Choroid plexus epithelial cell (primary cell): ENCODE results near the gene FOXD1.
"Not testable (repeated sequence)": the region's sequence is repeated elsewhere in the genome, so short reads cannot be mapped to it uniquely, and the experiment has no call there.

Source experiments
- DNase-seq: peaks from one replicate; pipeline ENCODE4 v3.0.0-alpha.2; 2010; ENCODE audit warnings: low read depth
- H3K4me3 ChIP-seq: 2 replicates; pipeline ENCODE4 v1.5.1; 2011; ENCODE audit warnings: low read depth, mild to moderate bottlenecking, control low read depth, low read length, moderate library complexity
- CTCF ChIP-seq: conservative IDR thresholded peaks from 2 replicates; pipeline ENCODE4 v1.5.1; 2011; ENCODE audit warnings: low read depth, mild to moderate bottlenecking, control low read depth, inconsistent platforms, low read length, moderate library complexity

The FOXD1 gene

GRCh38 chr5:73484511-73484910, 35.9 kb upstream of the FOXD1 start:
- H3K4me3 ChIP-seq: no peak overlapping the region
- DNase-seq: no peak
- TF ChIP-seq CTCF: no peak

GRCh38 chr5:73483676-73484075, 35.1 kb upstream of the FOXD1 start:
- no peak for DNase-seq
- no peak for TF ChIP-seq CTCF

GRCh38 chr5:73482383-73483136, 34.0 kb upstream of the FOXD1 start:
- no peak for TF ChIP-seq CTCF
- DNase-seq: peak; percentile 71
- H3K4me3 ChIP-seq: no peak overlapping the region

More at GRCh38 chr5:73483676-73484075, 35.1 kb upstream of the FOXD1 start:
- no peak overlapping the region for H3K4me3 ChIP-seq

GRCh38 chr5:73480500-73480899, 31.9 kb upstream of the FOXD1 start:
- DNase-seq: no peak
- no peak for TF ChIP-seq CTCF
- H3K4me3 ChIP-seq: no peak overlapping the region

GRCh38 chr5:73472116-73472515, 23.5 kb upstream of the FOXD1 start:
- no peak for DNase-seq
- no peak for TF ChIP-seq CTCF
- no peak overlapping the region for H3K4me3 ChIP-seq

GRCh38 chr5:73471654-73472053, 23.1 kb upstream of the FOXD1 start:
- DNase-seq: no peak
- TF ChIP-seq CTCF: no peak
- no peak overlapping the region for H3K4me3 ChIP-seq

- DNase-seq: no peak
- no peak overlapping the region for H3K4me3 ChIP-seq
- no peak for TF ChIP-seq CTCF
Observed at GRCh38 chr5:73469878-73470277, 21.3 kb upstream of the FOXD1 start.

- not testable (repeated sequence) for H3K4me3 ChIP-seq, DNase-seq
Observed at GRCh38 chr5:73468638-73469037, 20.1 kb upstream of the FOXD1 start.
